Small intestine (tissue), 7 donors: Measurements from ENCODE around the gene APOL2. TPM values are rescaled to one million over a fixed set of nuclear protein-coding genes. Genes with fewer than 3 reads are reported as not detected.
A peak's percentile ranks its signal among the peaks of the same experiment; 100 is the strongest.
"Not testable (repeated sequence)": the region's sequence is repeated elsewhere in the genome, so short reads cannot be mapped to it uniquely, and the experiment has no call there.

Experiments
- DNase-seq, 2 donors: peaks; one replicate each; pipeline versions ENCODE4 v3.0.0 to v3.0.0-alpha.2; 2013
- FAIRE-seq: peaks from 2 replicates; lab custom pipeline; 2012; peaks lifted over from hg19 to GRCh38; lab: Jason Lieb, UNC
- H3K27ac ChIP-seq, 3 donors: one replicate each; pipeline ENCODE4 v1.5.1; 2013; ENCODE audit warnings: low read length in 2 of 3, mild to moderate bottlenecking in 2 of 3, control low read depth in 1 of 3, inconsistent platforms in 1 of 3, low read depth in 1 of 3, moderate library complexity in 1 of 3
- H3K27me3 ChIP-seq, 3 donors: one replicate each; pipeline ENCODE4 v1.6.1; 2013; ENCODE audit warnings: low read length in 3 of 3, inconsistent platforms in 1 of 3; ENCODE audit not compliant: control insufficient read depth in 3 of 3, insufficient read depth in 3 of 3
- H3K36me3 ChIP-seq, 3 donors: one replicate each; pipeline ENCODE4 v1.6.1; 2013; ENCODE audit warnings: low read length in 3 of 3, inconsistent platforms in 1 of 3, low read depth in 1 of 3, mild to moderate bottlenecking in 1 of 3, moderate library complexity in 1 of 3; ENCODE audit not compliant: control insufficient read depth in 3 of 3, insufficient read depth in 2 of 3
- H3K4me1 ChIP-seq, 3 donors: one replicate each; pipeline ENCODE4 v1.6.1; 2013; ENCODE audit warnings: low read length in 2 of 3, inconsistent platforms in 1 of 3, low read depth in 1 of 3, mild to moderate bottlenecking in 1 of 3, moderate library complexity in 1 of 3; ENCODE audit not compliant: control insufficient read depth in 3 of 3, insufficient read depth in 2 of 3
- H3K4me3 ChIP-seq, 3 donors: one replicate each; pipeline ENCODE4 v1.5.1; 2013; ENCODE audit warnings: low read length in 3 of 3, control low read depth in 1 of 3, inconsistent platforms in 1 of 3, low read depth in 1 of 3, mild to moderate bottlenecking in 1 of 3, moderate library complexity in 1 of 3
- H3K9me3 ChIP-seq, 2 donors: one replicate each; pipeline ENCODE4 v1.6.1; 2013; ENCODE audit warnings: low read depth in 1 of 2, low read length in 1 of 2; ENCODE audit not compliant: control insufficient read depth in 2 of 2, insufficient read depth in 1 of 2
- WGBS, 3 donors: extraction: QIAGEN DNeasy Blood & Tissue Kit; methylation state at CpG; one replicate each; pipeline ENCODE4 v1.1.7; 2013; 5-methylcytosine and 5-hydroxymethylcytosine counted together
- polyA plus RNA-seq, 4 donors: library from polyadenylated mRNA; stranded (reverse) in 3 of 4; unstranded in 1 of 4; fragments of 200-250 nt in 3 of 4; fragments of 120-200 nt in 1 of 4; gene quantifications; one replicate each; pipeline versions ENCODE4 v1.2.1 to v1.2.3, GENCODE V29; 2013
- donor health status: healthy with polysubstance abuse.
- donor health status: control.
- donor health status: control.
- donor health status: Bipolar disorder and iron deficiency.
- donor health status: healthy.

The APOL2 gene
- polyA plus RNA-seq, 4 donors = 19.0 to 68.4 (median 30.1) TPM

- Histone ChIP-seq H3K27me3 (no peaks in the 10 kb centered on the region), H3K4me3 (no peak overlapping the region), H3K27ac (no peak overlapping the region), H3K4me1 (peaks cover 0 to 18% (median 4%) of the 10 kb centered on the region in 3 donors), H3K36me3 (peaks cover 0 to 13% (median 0%) of the 10 kb centered on the region in 3 donors), H3K9me3 (no peaks in the 10 kb centered on the region)
- WGBS, 3 donors = 51 to 78% (median 55%) methylated on average over 3 of the region's 3 CpGs
- DNase-seq = peak in 1 of 2 donors; percentile 16
- no peak for FAIRE-seq
Measured at GRCh38 chr22:36193171-36193570, 46.2 kb downstream of the APOL2 start.

GRCh38 chr22:36192542-36192941 lies 46.8 kb downstream of the APOL2 start:
- FAIRE-seq = no peak
- no peak for DNase-seq
- Histone ChIP-seq H3K27me3 (no peaks in the 10 kb centered on the region), H3K9me3 (no peaks in the 10 kb centered on the region), H3K36me3 (peaks cover 0 to 13% (median 0%) of the 10 kb centered on the region in 3 donors), H3K27ac (no peak overlapping the region), H3K4me1 (peaks cover 0 to 12% (median 4%) of the 10 kb centered on the region in 3 donors), H3K4me3 (no peak overlapping the region)
- 53 to 70% (median 56%) methylated on average over 4 of the region's 4 CpGs for WGBS, 3 donors

- peaks cover 0 to 13% (median 0%) of the 10 kb centered on the region in 3 donors for H3K36me3 ChIP-seq
- no peak overlapping the region for H3K4me3 ChIP-seq
- FAIRE-seq (no peak), DNase-seq (no peak)
- H3K27me3 ChIP-seq = no peaks in the 10 kb centered on the region
- no peaks in the 10 kb centered on the region for H3K9me3 ChIP-seq
- peaks cover 0 to under 1% (median 0%) of the 10 kb centered on the region in 3 donors for H3K4me1 ChIP-seq
- WGBS, 3 donors = 69 to 79% (median 73%) methylated on average over 17 of the region's 17 CpGs
- no peak overlapping the region for H3K27ac ChIP-seq
Measured at GRCh38 chr22:36191106-36191836, 48.1 kb downstream of the APOL2 start.

- not testable (repeated sequence) for H3K9me3 ChIP-seq, H3K27ac ChIP-seq, FAIRE-seq, H3K27me3 ChIP-seq, H3K4me1 ChIP-seq, H3K4me3 ChIP-seq, DNase-seq
- peaks cover 0 to 10% (median 0%) of the 10 kb centered on the region in 3 donors for H3K36me3 ChIP-seq
- WGBS, 3 donors = 91 to 95% (median 95%) methylated on average over 3 of the region's 6 CpGs
Measured at GRCh38 chr22:36187862-36188261, 51.5 kb downstream of the APOL2 start.

GRCh38 chr22:36185828-36186624 lies 53.3 kb downstream of the APOL2 start:
- FAIRE-seq = no peak
- Histone ChIP-seq H3K36me3 (peaks cover 0 to 1% (median 0%) of the 10 kb centered on the region in 3 donors), H3K4me3 (no peak overlapping the region), H3K9me3 (no peaks in the 10 kb centered on the region), H3K4me1 (no peaks in the 10 kb centered on the region), H3K27me3 (no peaks in the 10 kb centered on the region), H3K27ac (no peak overlapping the region)
- no peak for DNase-seq
- WGBS, 3 donors = 83 to 88% (median 88%) methylated on average over 14 of the region's 14 CpGs

GRCh38 chr22:36184433-36185025 lies 54.8 kb downstream of the APOL2 start:
- no peak overlapping the region for H3K4me3 ChIP-seq
- DNase-seq = no peak
- 65 to 77% (median 68%) methylated on average over 10 of the region's 10 CpGs for WGBS, 3 donors
- no peaks in the 10 kb centered on the region for H3K9me3 ChIP-seq
- H3K4me1 ChIP-seq = no peaks in the 10 kb centered on the region
- H3K36me3 ChIP-seq = no peaks in the 10 kb centered on the region
- H3K27me3 ChIP-seq = no peaks in the 10 kb centered on the region
- FAIRE-seq = no peak
- no peak overlapping the region for H3K27ac ChIP-seq

GRCh38 chr22:36183446-36183845 lies 55.9 kb downstream of the APOL2 start:
- WGBS, 3 donors = 90 to 95% (median 95%) methylated on average over 7 of the region's 7 CpGs
- Histone ChIP-seq H3K9me3 (no peaks in the 10 kb centered on the region), H3K4me1 (no peaks in the 10 kb centered on the region), H3K36me3 (no peaks in the 10 kb centered on the region), H3K27me3 (no peaks in the 10 kb centered on the region), H3K27ac (no peak overlapping the region), H3K4me3 (no peak overlapping the region)
- no peak for DNase-seq
- no peak for FAIRE-seq

- Histone ChIP-seq H3K27me3 (no peaks in the 10 kb centered on the region), H3K9me3 (no peaks in the 10 kb centered on the region), H3K36me3 (no peaks in the 10 kb centered on the region), H3K4me1 (no peaks in the 10 kb centered on the region), H3K4me3 (no peak overlapping the region), H3K27ac (no peak overlapping the region)
- 89 to 95% (median 93%) methylated on average over 6 of the region's 6 CpGs for WGBS, 3 donors
- FAIRE-seq (no peak), DNase-seq (no peak)
Measured at GRCh38 chr22:36182857-36183256, 56.5 kb downstream of the APOL2 start.
